ENCODE data around the gene MYH14.

DNA sequence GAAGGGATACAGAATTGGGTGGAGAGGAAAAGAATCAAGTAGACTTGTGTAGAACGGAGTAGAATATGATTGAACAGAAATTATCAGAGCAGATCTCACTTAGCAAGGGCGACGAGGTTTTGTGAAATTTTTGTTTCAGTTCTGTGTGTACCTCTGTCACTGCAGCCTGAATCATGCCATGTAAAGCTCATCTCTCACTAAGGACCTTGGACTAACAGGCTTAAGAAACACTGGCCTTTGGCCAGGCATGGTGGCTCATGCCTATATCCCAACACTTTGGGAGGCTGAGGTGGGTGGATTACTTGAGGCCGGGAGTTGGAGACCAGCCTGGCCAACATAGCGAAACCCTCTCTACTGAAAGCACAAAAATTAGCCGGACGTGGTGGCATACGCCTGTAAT, 62.6 kb downstream of the MYH14 start:
- no peak for TF ChIP-seq CTCF (IDR thresholded peaks at IDR 0.05; ENCODE audit: low read depth, low read length, poor library complexity, severe bottlenecking)
- TF ChIP-seq EZH2phosphoT487 (IDR thresholded peaks at IDR 0.05; ENCODE audit: borderline replicate concordance, low read length), result no peak

Data from DOHH2 (cell line).